SK-N-SH (cell line): Measurements from ENCODE around the gene SHROOM4. TPM values are rescaled to one million over a fixed set of nuclear protein-coding genes. Genes with fewer than 3 reads are reported as not detected.

ENCODE experiments used
- CTCF ChIA-PET: fragments of 300-600, 350-600 bp; formaldehyde crosslinking; extraction: SDS; loops from one replicate; lab custom pipeline; 2021; lab: Yijun Ruan, JAX
- POLR2A ChIA-PET: fragments of 350-600 bp; sonication (Branson Sonifier 250); formaldehyde crosslinking; extraction: SDS; loops from one replicate; lab custom pipeline; 2020; ENCODE audit warnings: antibody characterized with exemption, inconsistent platforms; lab: Yijun Ruan, JAX
- DNase-seq: peaks from one replicate; pipeline ENCODE4 v3.0.0; 2012
- H2AFZ ChIP-seq: fragments of 200-600 bp; sonication (generic); 2 replicates; pipeline ENCODE4 v1.8.1; 2016; ENCODE audit warnings: antibody characterized with exemption, mild to moderate bottlenecking, low read depth
- H3F3A ChIP-seq: fragments of 200-600 bp; sonication (generic); replicated peaks from 2 replicates; pipeline ENCODE3; 2016; ENCODE audit warnings: antibody characterized with exemption, mild to moderate bottlenecking; ENCODE audit not compliant: insufficient read depth
- H3K27ac ChIP-seq, 2 experiments: fragments of 200-500 bp in 1 of 2; fragments of 200-600 bp in 1 of 2; sonication (Bioruptor generic) in 1 of 2; sonication (generic), shearing (Covaris generic) in 1 of 2; 2 replicates each; pipeline versions ENCODE4 v1.5.1 to v1.6.1; 2014 to 2016; ENCODE audit warnings: low read depth in 2 of 2, inconsistent platforms in 1 of 2, low read length in 1 of 2, mild to moderate bottlenecking in 1 of 2, mixed read lengths in 1 of 2
- H3K27me3 ChIP-seq: fragments of 200-600 bp; sonication (generic), shearing (Covaris generic); 2 replicates; pipeline ENCODE4 v1.6.1; 2016; ENCODE audit warnings: mixed run types; ENCODE audit not compliant: insufficient read depth
- H3K36me3 ChIP-seq, 2 experiments: fragments of 200-500 bp in 1 of 2; fragments of 200-600 bp in 1 of 2; sonication (Bioruptor generic) in 1 of 2; sonication (generic) in 1 of 2; replicated peaks in 1 of 2; 2 replicates each; pipeline versions ENCODE3 to v1.5.1; 2014 to 2016; ENCODE audit warnings: low read length in 1 of 2, mild to moderate bottlenecking in 1 of 2; ENCODE audit not compliant: insufficient read depth in 2 of 2, control insufficient read depth in 1 of 2
- H3K4me1 ChIP-seq, 2 experiments: fragments of 200-500 bp in 1 of 2; fragments of 200-600 bp in 1 of 2; sonication (Bioruptor generic) in 1 of 2; sonication (generic), shearing (Covaris generic) in 1 of 2; 2 replicates each; pipeline versions ENCODE4 v1.5.1 to v1.6.1; 2014 to 2016; ENCODE audit warnings: low read depth in 1 of 2, low read length in 1 of 2, mixed run types in 1 of 2; ENCODE audit not compliant: insufficient read depth in 2 of 2, control insufficient read depth in 1 of 2
- H3K4me2 ChIP-seq: fragments of 200-600 bp; sonication (generic), shearing (Covaris generic); 2 replicates; pipeline ENCODE4 v1.6.1; 2017; ENCODE audit warnings: mixed run types
- H3K4me3 ChIP-seq, 2 experiments: fragments of 200-500 bp in 1 of 2; fragments of 200-600 bp in 1 of 2; sonication (Bioruptor generic) in 1 of 2; sonication (generic), shearing (Covaris generic) in 1 of 2; 2 replicates each; pipeline versions ENCODE4 v1.5.1 to v1.8.1; 2014 to 2016; ENCODE audit warnings: low read depth in 2 of 2, inconsistent platforms in 1 of 2, low read length in 1 of 2, mild to moderate bottlenecking in 1 of 2, mixed read lengths in 1 of 2, moderate library complexity in 1 of 2
- H3K79me2 ChIP-seq: fragments of 200-600 bp; sonication (generic); 2 replicates; pipeline ENCODE4 v1.8.1; 2017; ENCODE audit warnings: mild to moderate bottlenecking; ENCODE audit not compliant: insufficient read depth
- H3K9ac ChIP-seq: fragments of 200-600 bp; sonication (generic); 2 replicates; pipeline ENCODE4 v1.6.1; 2017; ENCODE audit warnings: mixed run types
- H3K9me2 ChIP-seq: fragments of 200-600 bp; sonication (generic); 2 replicates; pipeline ENCODE4 v1.6.1; 2017; ENCODE audit warnings: mixed run types
- H3K9me3 ChIP-seq: fragments of 200-600 bp; sonication (generic); 2 replicates; pipeline ENCODE4 v1.6.1; 2017; ENCODE audit warnings: mixed run types, mild to moderate bottlenecking, moderate library complexity
- H4K20me1 ChIP-seq: fragments of 200-600 bp; sonication (generic); 2 replicates; pipeline ENCODE4 v1.6.1; 2017; ENCODE audit warnings: mild to moderate bottlenecking, mixed run types; ENCODE audit not compliant: insufficient read depth
- EP300 ChIP-seq, 2 experiments: IDR thresholded peaks; 2 replicates each; pipeline versions ENCODE4 v1.4.0 to v1.6.1; 2012; ENCODE audit warnings: borderline replicate concordance in 1 of 2, low read depth in 1 of 2, low read length in 1 of 2
- FOSL2 ChIP-seq: IDR thresholded peaks from 2 replicates; pipeline ENCODE4 v1.4.0; 2012; ENCODE audit warnings: low read depth, mild to moderate bottlenecking, moderate library complexity, borderline replicate concordance
- FOXJ3 ChIP-seq: sonication (generic); formaldehyde crosslinking; IDR thresholded peaks from 2 replicates; pipeline ENCODE4 v1.5.1; 2020; ENCODE audit warnings: mild to moderate bottlenecking, missing genetic modification reagents
- GATA2 ChIP-seq: sonication (generic); formaldehyde crosslinking; IDR thresholded peaks from 2 replicates; pipeline ENCODE4 v1.5.0; 2020; ENCODE audit warnings: mild to moderate bottlenecking, missing genetic modification reagents
- JUND ChIP-seq: IDR thresholded peaks from 2 replicates; pipeline ENCODE4 v1.4.0; 2012
- MAX ChIP-seq: IDR thresholded peaks from 2 replicates; pipeline ENCODE4 v1.4.0; 2012; ENCODE audit warnings: low read depth
- MXI1 ChIP-seq: IDR thresholded peaks from 2 replicates; pipeline ENCODE4 v1.6.1; 2012; ENCODE audit warnings: mild to moderate bottlenecking, low read depth, low read length, improper control_type of control experiment
- NRF1 ChIP-seq: IDR thresholded peaks from 2 replicates; pipeline ENCODE4 v1.6.1; 2012; ENCODE audit warnings: low read depth, mild to moderate bottlenecking, low read length
- POLR2AphosphoS5 ChIP-seq: IDR thresholded peaks from 2 replicates; pipeline ENCODE4 v1.6.1; 2012; ENCODE audit warnings: low read depth, low read length
- SIN3A ChIP-seq: IDR thresholded peaks from 2 replicates; pipeline ENCODE4 v1.6.1; 2012; ENCODE audit warnings: low read depth, mild to moderate bottlenecking, low read length, moderate library complexity, borderline replicate concordance
- WGBS: methylation state at CpG from one replicate; pipeline ENCODE4 v1.1.6; 2017; ENCODE audit warnings: low lambda C conversion rate; 5-methylcytosine and 5-hydroxymethylcytosine counted together
- polyA plus RNA-seq, 3 experiments: library from polyadenylated mRNA; depleted of rRNA; stranded (reverse); fragments of >200 nt; gene quantifications; 2 replicates each; pipeline ENCODE4 v1.2.3, GENCODE V29; 2012
- TF ChIP-seq, protein P1 (sequence below): IDR thresholded peaks from 2 replicates; pipeline ENCODE4 v1.6.1; 2012; ENCODE audit warnings: mild to moderate bottlenecking, low read depth, low read length, moderate library complexity
- TF ChIP-seq, protein P2 (sequence below): IDR thresholded peaks from 2 replicates; pipeline ENCODE4 v1.4.0; 2012; ENCODE audit warnings: low read depth, borderline replicate concordance

SHROOM4 gene
- polyA plus RNA-seq, 1 of the 3 experiments (the other 2 are of a cell fraction), result 0.31 TPM

DNA sequence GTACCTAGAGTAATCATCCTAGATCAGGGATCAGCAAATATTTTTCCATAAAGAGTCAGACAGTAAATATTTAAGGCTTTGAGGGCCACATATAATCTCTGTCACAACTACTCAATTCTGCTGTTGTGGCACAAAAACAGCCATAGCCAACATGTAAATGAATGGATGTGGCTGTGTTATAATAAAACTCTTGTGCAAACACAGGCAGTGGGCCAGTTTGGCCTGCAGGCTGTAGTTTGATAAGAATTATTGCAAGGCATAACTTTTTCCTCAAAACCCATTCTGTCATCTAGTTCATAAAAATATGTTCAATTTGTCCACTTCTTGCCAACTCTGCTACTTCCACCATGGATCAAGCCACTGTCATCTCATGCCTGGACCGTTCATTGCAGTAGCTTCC lies 39.4 kb upstream of the SHROOM4 start (continued):
- no peak for TF ChIP-seq FOXJ3 (CRISPR knock-in tag)

DNA sequence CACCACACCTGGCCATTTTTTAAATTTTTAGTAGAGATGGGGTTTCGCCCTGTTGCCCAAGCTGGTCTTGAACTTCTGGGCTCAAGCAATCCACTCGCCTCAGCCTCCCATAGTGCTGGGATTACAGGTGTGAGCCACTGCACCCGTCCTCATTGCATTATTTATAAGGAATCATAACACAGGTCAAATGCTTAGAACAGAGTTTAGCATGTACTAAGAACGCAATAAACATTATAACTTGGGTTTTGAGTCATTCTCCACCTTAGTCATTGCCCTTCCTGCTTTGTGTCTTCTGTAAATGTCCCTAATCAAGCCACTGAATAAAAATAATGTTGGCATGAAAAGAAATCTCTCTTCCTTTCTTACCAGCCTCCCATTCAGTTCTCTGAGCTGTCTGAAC lies 38.5 kb upstream of the SHROOM4 start:
- ChIA-PET CTCF (no interaction called here), POLR2A (no interaction called here)
- Histone ChIP-seq H3K4me2 (no peak overlapping the region), H3K9ac (no peak overlapping the region), H3K36me3 (no peaks in the 10 kb centered on the region), H4K20me1 (no peaks in the 10 kb centered on the region), H3K27ac (no peak overlapping the region), H3K79me2 (no peaks in the 10 kb centered on the region), H3K27me3 (0 out of 2 replicates have a peak, but pooled peaks cover 8% of the 10 kb centered on the region), H3K4me1 (no peaks in the 10 kb centered on the region), H3K9me3 (no peaks in the 10 kb centered on the region), H3K4me3 (no peak overlapping the region), H3K9me2 (no peaks in the 10 kb centered on the region), H2AFZ (no peak overlapping the region)
- DNase-seq, result no peak
- 7% methylated on average over 4 of the region's 4 CpGs for WGBS
- TF ChIP-seq GATA2, result no peak
- no peak for TF ChIP-seq MAX
- no peak for TF ChIP-seq JUND
- no peak for TF ChIP-seq FOSL2
- TF ChIP-seq, all 33 proteins: peak for 0
- no peaks in the 10 kb centered on the region for H3F3A ChIP-seq

GRCh38 chrX:50842221-50842620 lies 28.2 kb upstream of the SHROOM4 start:
- Histone ChIP-seq H3K9ac (no peak overlapping the region), H3K9me2 (no peaks in the 10 kb centered on the region), H3K79me2 (no peaks in the 10 kb centered on the region), H3K4me2 (no peak overlapping the region), H3K36me3 (no peaks in the 10 kb centered on the region), H3F3A (no peaks in the 10 kb centered on the region), H3K27ac (no peak overlapping the region), H3K4me1 (no peaks in the 10 kb centered on the region), H3K4me3 (no peak overlapping the region), H2AFZ (no peak overlapping the region), H3K9me3 (no peaks in the 10 kb centered on the region), H4K20me1 (no peaks in the 10 kb centered on the region), H3K27me3 (no peaks in the 10 kb centered on the region)
- TF ChIP-seq POLR2AphosphoS5 (no peak), MXI1 (no peak), EP300 (IDR thresholded peaks at IDR 0.05; ENCODE audit: borderline replicate concordance in 1 of 2, low read depth in 1 of 2, low read length in 1 of 2) (no peak), FOXJ3 (CRISPR knock-in tag) (no peak), SIN3A (no peak), NRF1 (no peak)
- TF ChIP-seq, protein P1, sequence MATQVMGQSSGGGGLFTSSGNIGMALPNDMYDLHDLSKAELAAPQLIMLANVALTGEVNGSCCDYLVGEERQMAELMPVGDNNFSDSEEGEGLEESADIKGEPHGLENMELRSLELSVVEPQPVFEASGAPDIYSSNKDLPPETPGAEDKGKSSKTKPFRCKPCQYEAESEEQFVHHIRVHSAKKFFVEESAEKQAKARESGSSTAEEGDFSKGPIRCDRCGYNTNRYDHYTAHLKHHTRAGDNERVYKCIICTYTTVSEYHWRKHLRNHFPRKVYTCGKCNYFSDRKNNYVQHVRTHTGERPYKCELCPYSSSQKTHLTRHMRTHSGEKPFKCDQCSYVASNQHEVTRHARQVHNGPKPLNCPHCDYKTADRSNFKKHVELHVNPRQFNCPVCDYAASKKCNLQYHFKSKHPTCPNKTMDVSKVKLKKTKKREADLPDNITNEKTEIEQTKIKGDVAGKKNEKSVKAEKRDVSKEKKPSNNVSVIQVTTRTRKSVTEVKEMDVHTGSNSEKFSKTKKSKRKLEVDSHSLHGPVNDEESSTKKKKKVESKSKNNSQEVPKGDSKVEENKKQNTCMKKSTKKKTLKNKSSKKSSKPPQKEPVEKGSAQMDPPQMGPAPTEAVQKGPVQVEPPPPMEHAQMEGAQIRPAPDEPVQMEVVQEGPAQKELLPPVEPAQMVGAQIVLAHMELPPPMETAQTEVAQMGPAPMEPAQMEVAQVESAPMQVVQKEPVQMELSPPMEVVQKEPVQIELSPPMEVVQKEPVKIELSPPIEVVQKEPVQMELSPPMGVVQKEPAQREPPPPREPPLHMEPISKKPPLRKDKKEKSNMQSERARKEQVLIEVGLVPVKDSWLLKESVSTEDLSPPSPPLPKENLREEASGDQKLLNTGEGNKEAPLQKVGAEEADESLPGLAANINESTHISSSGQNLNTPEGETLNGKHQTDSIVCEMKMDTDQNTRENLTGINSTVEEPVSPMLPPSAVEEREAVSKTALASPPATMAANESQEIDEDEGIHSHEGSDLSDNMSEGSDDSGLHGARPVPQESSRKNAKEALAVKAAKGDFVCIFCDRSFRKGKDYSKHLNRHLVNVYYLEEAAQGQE, result no peak
- TF ChIP-seq, protein P2, sequence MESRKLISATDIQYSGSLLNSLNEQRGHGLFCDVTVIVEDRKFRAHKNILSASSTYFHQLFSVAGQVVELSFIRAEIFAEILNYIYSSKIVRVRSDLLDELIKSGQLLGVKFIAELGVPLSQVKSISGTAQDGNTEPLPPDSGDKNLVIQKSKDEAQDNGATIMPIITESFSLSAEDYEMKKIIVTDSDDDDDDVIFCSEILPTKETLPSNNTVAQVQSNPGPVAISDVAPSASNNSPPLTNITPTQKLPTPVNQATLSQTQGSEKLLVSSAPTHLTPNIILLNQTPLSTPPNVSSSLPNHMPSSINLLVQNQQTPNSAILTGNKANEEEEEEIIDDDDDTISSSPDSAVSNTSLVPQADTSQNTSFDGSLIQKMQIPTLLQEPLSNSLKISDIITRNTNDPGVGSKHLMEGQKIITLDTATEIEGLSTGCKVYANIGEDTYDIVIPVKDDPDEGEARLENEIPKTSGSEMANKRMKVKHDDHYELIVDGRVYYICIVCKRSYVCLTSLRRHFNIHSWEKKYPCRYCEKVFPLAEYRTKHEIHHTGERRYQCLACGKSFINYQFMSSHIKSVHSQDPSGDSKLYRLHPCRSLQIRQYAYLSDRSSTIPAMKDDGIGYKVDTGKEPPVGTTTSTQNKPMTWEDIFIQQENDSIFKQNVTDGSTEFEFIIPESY, result no peak
- no peak for DNase-seq
- POLR2A ChIA-PET, result no interaction called here
- 5% methylated on average over 4 of the region's 4 CpGs for WGBS
- CTCF ChIA-PET, result no interaction called here
